WTC11 (cell line): Measurements from ENCODE around the gene RHOF. TPM values are rescaled to one million over a fixed set of nuclear protein-coding genes. Genes with fewer than 3 reads are reported as not detected.
A peak's percentile ranks its signal among the peaks of the same experiment; 100 is the strongest.

Experiments
- ATAC-seq: fragments of 200-7000 bp; cut with Tn5 transposase; 2 replicates; pipeline ENCODE4 v1.10.0; 2021; ENCODE audit warnings: mild to moderate bottlenecking, moderate library complexity
- CTCF ChIA-PET: fragments of 300-600 bp; sonication (Branson Sonifier 250); formaldehyde crosslinking; loops from one replicate; lab custom pipeline; 2021; ENCODE audit warnings: antibody characterized with exemption; lab: Charles Lee
- POLR2A ChIA-PET: fragments of 350-600 bp; sonication (Branson Sonifier 250); formaldehyde crosslinking; loops from one replicate; lab custom pipeline; 2021; ENCODE audit warnings: antibody characterized with exemption; lab: Charles Lee
- DNase-seq: peaks from one replicate; pipeline ENCODE4 v3.0.0; 2021; ENCODE audit warnings: low spot score
- H3K27ac Mint-ChIP-seq: 2 replicates; pipeline ENCODE4 v1.8.0; 2021; ENCODE audit warnings: mixed read lengths
- H3K27me3 Mint-ChIP-seq: 2 replicates; pipeline ENCODE4 v1.8.0; 2021; ENCODE audit warnings: low read depth, mild to moderate bottlenecking, moderate library complexity, mixed read lengths
- H3K36me3 Mint-ChIP-seq: 2 replicates; pipeline ENCODE4 v1.8.0; 2021; ENCODE audit warnings: mixed read lengths
- H3K4me1 Mint-ChIP-seq: 2 replicates; pipeline ENCODE4 v1.8.0; 2022; ENCODE audit warnings: mixed read lengths
- H3K4me3 Mint-ChIP-seq: 2 replicates; pipeline ENCODE4 v1.8.0; 2021; ENCODE audit warnings: mild to moderate bottlenecking, moderate library complexity, mixed read lengths
- H3K9me3 Mint-ChIP-seq: 2 replicates; pipeline ENCODE4 v1.8.0; 2021; ENCODE audit warnings: mixed read lengths
- CREM ChIP-seq: sonication (generic); formaldehyde crosslinking; IDR thresholded peaks from 2 replicates; pipeline ENCODE4 v1.8.1; 2022; ENCODE audit warnings: mild to moderate bottlenecking, missing genetic modification reagents, moderate library complexity
- ESRRA ChIP-seq: sonication (generic); formaldehyde crosslinking; IDR thresholded peaks from 2 replicates; pipeline ENCODE4 v1.8.1; 2022; ENCODE audit warnings: mild to moderate bottlenecking, missing genetic modification reagents, borderline replicate concordance
- ETV6 ChIP-seq: sonication (generic); formaldehyde crosslinking; IDR thresholded peaks from 2 replicates; pipeline ENCODE4 v1.8.1; 2022; ENCODE audit warnings: mild to moderate bottlenecking, missing genetic modification reagents
- KAT7 ChIP-seq: sonication (generic); formaldehyde crosslinking; IDR thresholded peaks from 2 replicates; pipeline ENCODE4 v1.8.1; 2023; ENCODE audit warnings: missing genetic modification reagents, mild to moderate bottlenecking, borderline replicate concordance
- NFE2L1 ChIP-seq: sonication (generic); formaldehyde crosslinking; IDR thresholded peaks from 2 replicates; pipeline ENCODE4 v1.8.1; 2023; ENCODE audit warnings: missing genetic modification reagents
- TEAD1 ChIP-seq: sonication (generic); formaldehyde crosslinking; IDR thresholded peaks from 2 replicates; pipeline ENCODE4 v1.8.0; 2022; ENCODE audit warnings: mild to moderate bottlenecking, missing genetic modification reagents
- ZNF121 ChIP-seq: sonication (generic); formaldehyde crosslinking; IDR thresholded peaks from 2 replicates; pipeline ENCODE4 v1.8.0; 2023; ENCODE audit warnings: missing genetic modification reagents
- ZNF317 ChIP-seq: sonication (generic); formaldehyde crosslinking; IDR thresholded peaks from 2 replicates; pipeline ENCODE4 v1.8.1; 2023; ENCODE audit warnings: low read depth, mild to moderate bottlenecking, moderate library complexity, missing genetic modification reagents, borderline replicate concordance
- total RNA-seq: library from RNA; stranded (reverse); gene quantifications from 3 replicates; pipeline ENCODE4 v1.2.3, GENCODE V29; 2021
- TF ChIP-seq, protein P1 (sequence below): sonication (generic); formaldehyde crosslinking; IDR thresholded peaks from 2 replicates; pipeline ENCODE4 v1.8.0; 2023; ENCODE audit warnings: mild to moderate bottlenecking, missing genetic modification reagents
- TF ChIP-seq, protein P2 (sequence below): sonication (generic); formaldehyde crosslinking; IDR thresholded peaks from 2 replicates; pipeline ENCODE4 v1.8.1; 2022; ENCODE audit warnings: low read depth, mild to moderate bottlenecking, moderate library complexity, missing genetic modification reagents, borderline replicate concordance
- TF ChIP-seq, protein P3 (sequence below): sonication (generic); formaldehyde crosslinking; IDR thresholded peaks from 2 replicates; pipeline ENCODE4 v1.8.0; 2022; ENCODE audit warnings: mild to moderate bottlenecking, missing genetic modification reagents
- TF ChIP-seq, protein P4 (sequence below): sonication (generic); formaldehyde crosslinking; IDR thresholded peaks from 2 replicates; pipeline ENCODE4 v1.8.1; 2023; ENCODE audit warnings: mild to moderate bottlenecking, missing genetic modification reagents, moderate library complexity
- TF ChIP-seq, protein P5 (sequence below): sonication (generic); formaldehyde crosslinking; IDR thresholded peaks from 2 replicates; pipeline ENCODE4 v1.8.1; 2023; ENCODE audit warnings: mild to moderate bottlenecking, missing genetic modification reagents, borderline replicate concordance
- TF ChIP-seq, protein P6 (sequence below): sonication (generic); formaldehyde crosslinking; IDR thresholded peaks from 2 replicates; pipeline ENCODE4 v1.8.1; 2022; ENCODE audit warnings: mild to moderate bottlenecking, missing genetic modification reagents, moderate library complexity, borderline replicate concordance
- TF ChIP-seq, protein P7 (sequence below): fragments of 250-450 bp; sonication (Bioruptor Pico); conservative IDR thresholded peaks from 2 replicates; pipeline ENCODE4 v1.9.0; 2021; ENCODE audit warnings: mild to moderate bottlenecking
- TF ChIP-seq, protein P8 (sequence below): fragments of 200-600 bp; IDR thresholded peaks from 2 replicates; pipeline ENCODE4 v1.8.0; 2022; ENCODE audit warnings: antibody characterized with exemption
- TF ChIP-seq, protein P9 (sequence below): sonication (generic); formaldehyde crosslinking; IDR thresholded peaks from 2 replicates; pipeline ENCODE4 v1.8.0; 2022; ENCODE audit warnings: mild to moderate bottlenecking, missing genetic modification reagents

Gene RHOF
- total RNA-seq, 1 experiment from 2014 or later = 45.3 TPM

DNA sequence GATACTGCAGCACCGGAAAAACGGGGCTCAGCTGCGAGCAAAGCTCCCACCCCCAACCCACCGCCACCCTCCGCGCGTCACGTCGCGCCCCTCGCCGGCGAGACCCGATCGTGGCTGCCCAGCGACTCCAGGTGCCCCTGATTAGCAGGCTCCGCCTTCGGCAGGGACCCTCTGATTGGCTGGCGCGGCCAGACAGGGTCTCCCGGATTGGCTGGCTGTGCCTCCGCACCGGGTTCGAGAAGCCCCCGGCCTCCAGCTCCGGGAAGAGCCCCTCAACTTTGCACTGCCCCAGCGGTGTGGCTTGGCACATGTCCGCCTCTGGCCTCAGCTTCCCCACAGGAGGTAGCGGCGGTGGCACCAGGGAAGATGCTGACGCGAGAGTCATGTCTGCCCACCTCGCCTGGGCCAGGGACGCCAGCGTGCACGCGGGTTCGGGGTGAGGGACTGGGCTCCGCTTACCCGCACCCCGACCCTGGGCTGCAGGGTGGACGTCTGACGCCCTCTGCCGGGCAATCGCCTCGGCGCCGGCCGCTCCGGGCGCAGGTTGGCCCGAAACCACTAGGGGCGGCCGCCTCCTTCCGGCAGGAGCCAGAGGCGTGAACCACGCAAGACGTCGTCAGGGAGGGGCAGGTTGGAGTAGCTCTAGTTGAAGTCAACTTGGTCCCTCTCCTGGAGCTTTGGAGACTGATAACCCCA, 498 bp upstream of the RHOF start (continued):
- TF ChIP-seq, protein P1, sequence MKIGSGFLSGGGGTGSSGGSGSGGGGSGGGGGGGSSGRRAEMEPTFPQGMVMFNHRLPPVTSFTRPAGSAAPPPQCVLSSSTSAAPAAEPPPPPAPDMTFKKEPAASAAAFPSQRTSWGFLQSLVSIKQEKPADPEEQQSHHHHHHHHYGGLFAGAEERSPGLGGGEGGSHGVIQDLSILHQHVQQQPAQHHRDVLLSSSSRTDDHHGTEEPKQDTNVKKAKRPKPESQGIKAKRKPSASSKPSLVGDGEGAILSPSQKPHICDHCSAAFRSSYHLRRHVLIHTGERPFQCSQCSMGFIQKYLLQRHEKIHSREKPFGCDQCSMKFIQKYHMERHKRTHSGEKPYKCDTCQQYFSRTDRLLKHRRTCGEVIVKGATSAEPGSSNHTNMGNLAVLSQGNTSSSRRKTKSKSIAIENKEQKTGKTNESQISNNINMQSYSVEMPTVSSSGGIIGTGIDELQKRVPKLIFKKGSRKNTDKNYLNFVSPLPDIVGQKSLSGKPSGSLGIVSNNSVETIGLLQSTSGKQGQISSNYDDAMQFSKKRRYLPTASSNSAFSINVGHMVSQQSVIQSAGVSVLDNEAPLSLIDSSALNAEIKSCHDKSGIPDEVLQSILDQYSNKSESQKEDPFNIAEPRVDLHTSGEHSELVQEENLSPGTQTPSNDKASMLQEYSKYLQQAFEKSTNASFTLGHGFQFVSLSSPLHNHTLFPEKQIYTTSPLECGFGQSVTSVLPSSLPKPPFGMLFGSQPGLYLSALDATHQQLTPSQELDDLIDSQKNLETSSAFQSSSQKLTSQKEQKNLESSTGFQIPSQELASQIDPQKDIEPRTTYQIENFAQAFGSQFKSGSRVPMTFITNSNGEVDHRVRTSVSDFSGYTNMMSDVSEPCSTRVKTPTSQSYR = peak; percentile 83
- TF ChIP-seq, protein P2, sequence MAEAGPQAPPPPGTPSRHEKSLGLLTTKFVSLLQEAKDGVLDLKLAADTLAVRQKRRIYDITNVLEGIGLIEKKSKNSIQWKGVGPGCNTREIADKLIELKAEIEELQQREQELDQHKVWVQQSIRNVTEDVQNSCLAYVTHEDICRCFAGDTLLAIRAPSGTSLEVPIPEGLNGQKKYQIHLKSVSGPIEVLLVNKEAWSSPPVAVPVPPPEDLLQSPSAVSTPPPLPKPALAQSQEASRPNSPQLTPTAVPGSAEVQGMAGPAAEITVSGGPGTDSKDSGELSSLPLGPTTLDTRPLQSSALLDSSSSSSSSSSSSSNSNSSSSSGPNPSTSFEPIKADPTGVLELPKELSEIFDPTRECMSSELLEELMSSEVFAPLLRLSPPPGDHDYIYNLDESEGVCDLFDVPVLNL (CRISPR knock-in tag) = peak; percentile 56; the same call in 1 of the 2 replicates
- TF ChIP-seq, protein P3, sequence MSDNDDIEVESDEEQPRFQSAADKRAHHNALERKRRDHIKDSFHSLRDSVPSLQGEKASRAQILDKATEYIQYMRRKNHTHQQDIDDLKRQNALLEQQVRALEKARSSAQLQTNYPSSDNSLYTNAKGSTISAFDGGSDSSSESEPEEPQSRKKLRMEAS (CRISPR knock-in tag) = peak; percentile 95
- no peak for TF ChIP-seq ZNF121 (CRISPR knock-in tag)
- TF ChIP-seq NFE2L1 = peak; percentile 70; the same call in 1 of the 2 replicates
- TF ChIP-seq, protein P4, sequence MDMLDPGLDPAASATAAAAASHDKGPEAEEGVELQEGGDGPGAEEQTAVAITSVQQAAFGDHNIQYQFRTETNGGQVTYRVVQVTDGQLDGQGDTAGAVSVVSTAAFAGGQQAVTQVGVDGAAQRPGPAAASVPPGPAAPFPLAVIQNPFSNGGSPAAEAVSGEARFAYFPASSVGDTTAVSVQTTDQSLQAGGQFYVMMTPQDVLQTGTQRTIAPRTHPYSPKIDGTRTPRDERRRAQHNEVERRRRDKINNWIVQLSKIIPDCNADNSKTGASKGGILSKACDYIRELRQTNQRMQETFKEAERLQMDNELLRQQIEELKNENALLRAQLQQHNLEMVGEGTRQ = no peak
- TF ChIP-seq KAT7 (CRISPR knock-in tag) = 0 out of 2 replicates have a peak, but pooled peaks have one; percentile 71
- TF ChIP-seq ETV6 (CRISPR knock-in tag) = peak; percentile 94
- TF ChIP-seq ZNF317 = no peak
- TF ChIP-seq, protein P5, sequence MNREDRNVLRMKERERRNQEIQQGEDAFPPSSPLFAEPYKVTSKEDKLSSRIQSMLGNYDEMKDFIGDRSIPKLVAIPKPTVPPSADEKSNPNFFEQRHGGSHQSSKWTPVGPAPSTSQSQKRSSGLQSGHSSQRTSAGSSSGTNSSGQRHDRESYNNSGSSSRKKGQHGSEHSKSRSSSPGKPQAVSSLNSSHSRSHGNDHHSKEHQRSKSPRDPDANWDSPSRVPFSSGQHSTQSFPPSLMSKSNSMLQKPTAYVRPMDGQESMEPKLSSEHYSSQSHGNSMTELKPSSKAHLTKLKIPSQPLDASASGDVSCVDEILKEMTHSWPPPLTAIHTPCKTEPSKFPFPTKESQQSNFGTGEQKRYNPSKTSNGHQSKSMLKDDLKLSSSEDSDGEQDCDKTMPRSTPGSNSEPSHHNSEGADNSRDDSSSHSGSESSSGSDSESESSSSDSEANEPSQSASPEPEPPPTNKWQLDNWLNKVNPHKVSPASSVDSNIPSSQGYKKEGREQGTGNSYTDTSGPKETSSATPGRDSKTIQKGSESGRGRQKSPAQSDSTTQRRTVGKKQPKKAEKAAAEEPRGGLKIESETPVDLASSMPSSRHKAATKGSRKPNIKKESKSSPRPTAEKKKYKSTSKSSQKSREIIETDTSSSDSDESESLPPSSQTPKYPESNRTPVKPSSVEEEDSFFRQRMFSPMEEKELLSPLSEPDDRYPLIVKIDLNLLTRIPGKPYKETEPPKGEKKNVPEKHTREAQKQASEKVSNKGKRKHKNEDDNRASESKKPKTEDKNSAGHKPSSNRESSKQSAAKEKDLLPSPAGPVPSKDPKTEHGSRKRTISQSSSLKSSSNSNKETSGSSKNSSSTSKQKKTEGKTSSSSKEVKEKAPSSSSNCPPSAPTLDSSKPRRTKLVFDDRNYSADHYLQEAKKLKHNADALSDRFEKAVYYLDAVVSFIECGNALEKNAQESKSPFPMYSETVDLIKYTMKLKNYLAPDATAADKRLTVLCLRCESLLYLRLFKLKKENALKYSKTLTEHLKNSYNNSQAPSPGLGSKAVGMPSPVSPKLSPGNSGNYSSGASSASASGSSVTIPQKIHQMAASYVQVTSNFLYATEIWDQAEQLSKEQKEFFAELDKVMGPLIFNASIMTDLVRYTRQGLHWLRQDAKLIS (CRISPR knock-in tag) = peak; percentile 76; the same call in 1 of the 2 replicates
- TF ChIP-seq TEAD1 = peak; percentile 12; the same call in 1 of the 2 replicates

DNA sequence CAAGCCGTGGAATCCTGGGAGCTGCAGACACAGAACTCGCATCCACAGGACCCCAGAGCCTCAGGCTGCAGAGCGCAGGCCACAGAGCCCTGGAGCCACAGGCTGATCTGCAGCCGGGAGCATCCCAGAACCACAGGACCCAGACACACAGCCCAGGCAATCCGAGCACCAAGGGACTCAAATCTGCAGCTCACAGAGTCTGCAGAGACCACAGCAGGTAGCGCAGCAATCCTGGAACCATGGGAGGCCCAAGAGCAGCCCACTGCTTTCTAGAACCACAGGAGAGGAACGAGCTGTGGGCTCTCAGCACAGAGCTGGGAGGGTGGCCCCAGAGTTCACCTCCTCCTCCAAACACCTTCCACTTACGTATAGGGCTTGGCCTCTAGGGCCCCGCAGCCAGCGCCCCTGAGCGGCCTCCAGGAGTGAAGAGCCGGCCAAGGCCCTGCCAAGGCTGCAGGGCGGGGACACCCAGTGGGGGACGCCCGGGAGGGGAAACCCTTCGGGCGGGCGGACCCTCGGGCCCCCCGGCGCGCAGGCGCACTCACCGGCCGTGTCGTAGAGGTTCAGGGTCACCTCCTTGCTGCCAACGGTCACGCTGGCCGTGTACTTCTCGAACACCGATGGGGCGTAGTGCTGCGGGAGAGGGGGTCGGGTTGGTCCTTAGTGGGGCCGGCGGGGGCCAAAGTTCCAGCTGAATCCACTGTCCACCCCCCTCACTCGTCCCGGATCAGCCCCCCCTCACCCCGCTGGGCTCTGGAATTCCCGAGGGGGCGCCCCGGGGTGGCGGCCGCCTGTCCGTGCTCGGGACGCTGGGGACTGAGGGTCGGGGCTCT, 665 bp downstream of the RHOF start:
- no peaks in the 10 kb centered on the region; the same call in 1 of the 2 replicates for H3K27me3 Mint-ChIP-seq
- peaks cover 4% of the 10 kb centered on the region; the same call in 1 of the 2 replicates for H3K36me3 Mint-ChIP-seq
- ChIA-PET POLR2A (interaction anchor here (1.1 to 11.7 kb wide), 4 partner anchors 10 to 216 kb away, joined by 4 to 161 read pairs (median 22); partner anchors contain the start of gene SETD1B), CTCF (interaction anchor here (0.8 to 12.5 kb wide), 14 partner anchors 14 to 497 kb away, joined by 3 to 532 read pairs (median 19); partner anchors contain the start of genes PSMD9 and SETD1B)
- no peak for ATAC-seq
- H3K27ac Mint-ChIP-seq = 0 out of 2 replicates have a peak overlapping the region, but pooled peaks have one; percentile 45
- H3K9me3 Mint-ChIP-seq = no peaks in the 10 kb centered on the region
- peaks cover 37% of the 10 kb centered on the region for H3K4me1 Mint-ChIP-seq
- peak overlapping the region; percentile 71 for H3K4me3 Mint-ChIP-seq
- DNase-seq = no peak
- TF ChIP-seq, protein P6, sequence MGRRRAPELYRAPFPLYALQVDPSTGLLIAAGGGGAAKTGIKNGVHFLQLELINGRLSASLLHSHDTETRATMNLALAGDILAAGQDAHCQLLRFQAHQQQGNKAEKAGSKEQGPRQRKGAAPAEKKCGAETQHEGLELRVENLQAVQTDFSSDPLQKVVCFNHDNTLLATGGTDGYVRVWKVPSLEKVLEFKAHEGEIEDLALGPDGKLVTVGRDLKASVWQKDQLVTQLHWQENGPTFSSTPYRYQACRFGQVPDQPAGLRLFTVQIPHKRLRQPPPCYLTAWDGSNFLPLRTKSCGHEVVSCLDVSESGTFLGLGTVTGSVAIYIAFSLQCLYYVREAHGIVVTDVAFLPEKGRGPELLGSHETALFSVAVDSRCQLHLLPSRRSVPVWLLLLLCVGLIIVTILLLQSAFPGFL (CRISPR knock-in tag) = no peak
- TF ChIP-seq, protein P7, sequence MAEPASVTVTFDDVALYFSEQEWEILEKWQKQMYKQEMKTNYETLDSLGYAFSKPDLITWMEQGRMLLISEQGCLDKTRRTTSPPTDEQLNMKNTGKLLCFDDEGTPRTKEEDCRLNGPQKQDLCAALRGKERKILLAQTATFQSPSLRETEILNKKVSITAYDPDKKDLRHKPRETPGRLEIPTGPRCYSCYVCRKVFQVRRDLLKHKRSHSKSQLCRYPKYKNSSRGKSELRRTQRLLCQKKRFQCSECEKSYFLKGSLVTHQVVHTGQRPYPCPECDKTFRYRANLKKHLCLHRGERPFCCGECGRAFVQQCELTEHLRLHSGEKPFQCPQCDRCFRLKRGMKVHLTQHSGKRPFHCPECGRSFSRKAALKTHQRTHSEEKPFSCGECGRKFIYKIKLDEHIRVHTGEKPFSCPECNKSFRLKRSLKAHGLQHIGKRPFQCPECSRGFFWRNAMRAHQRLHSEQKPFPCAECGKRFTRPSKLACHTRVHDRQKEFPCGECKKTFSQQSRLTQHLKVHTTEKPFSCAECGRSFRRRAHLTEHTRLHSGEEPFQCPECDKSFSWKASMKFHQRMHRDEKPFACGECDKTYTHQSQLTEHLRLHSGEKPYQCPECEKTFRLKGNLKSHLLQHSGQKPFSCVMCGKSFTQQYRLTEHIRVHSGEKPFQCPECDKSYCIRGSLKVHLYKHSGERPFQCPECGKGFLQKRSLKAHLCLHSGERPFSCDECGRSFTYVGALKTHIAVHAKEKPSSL (CRISPR knock-in tag) = no peak
- TF ChIP-seq, protein P8, sequence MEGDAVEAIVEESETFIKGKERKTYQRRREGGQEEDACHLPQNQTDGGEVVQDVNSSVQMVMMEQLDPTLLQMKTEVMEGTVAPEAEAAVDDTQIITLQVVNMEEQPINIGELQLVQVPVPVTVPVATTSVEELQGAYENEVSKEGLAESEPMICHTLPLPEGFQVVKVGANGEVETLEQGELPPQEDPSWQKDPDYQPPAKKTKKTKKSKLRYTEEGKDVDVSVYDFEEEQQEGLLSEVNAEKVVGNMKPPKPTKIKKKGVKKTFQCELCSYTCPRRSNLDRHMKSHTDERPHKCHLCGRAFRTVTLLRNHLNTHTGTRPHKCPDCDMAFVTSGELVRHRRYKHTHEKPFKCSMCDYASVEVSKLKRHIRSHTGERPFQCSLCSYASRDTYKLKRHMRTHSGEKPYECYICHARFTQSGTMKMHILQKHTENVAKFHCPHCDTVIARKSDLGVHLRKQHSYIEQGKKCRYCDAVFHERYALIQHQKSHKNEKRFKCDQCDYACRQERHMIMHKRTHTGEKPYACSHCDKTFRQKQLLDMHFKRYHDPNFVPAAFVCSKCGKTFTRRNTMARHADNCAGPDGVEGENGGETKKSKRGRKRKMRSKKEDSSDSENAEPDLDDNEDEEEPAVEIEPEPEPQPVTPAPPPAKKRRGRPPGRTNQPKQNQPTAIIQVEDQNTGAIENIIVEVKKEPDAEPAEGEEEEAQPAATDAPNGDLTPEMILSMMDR = no peak
- TF ChIP-seq, protein P9, sequence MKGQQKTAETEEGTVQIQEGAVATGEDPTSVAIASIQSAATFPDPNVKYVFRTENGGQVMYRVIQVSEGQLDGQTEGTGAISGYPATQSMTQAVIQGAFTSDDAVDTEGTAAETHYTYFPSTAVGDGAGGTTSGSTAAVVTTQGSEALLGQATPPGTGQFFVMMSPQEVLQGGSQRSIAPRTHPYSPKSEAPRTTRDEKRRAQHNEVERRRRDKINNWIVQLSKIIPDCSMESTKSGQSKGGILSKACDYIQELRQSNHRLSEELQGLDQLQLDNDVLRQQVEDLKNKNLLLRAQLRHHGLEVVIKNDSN (CRISPR knock-in tag) = no peak
- no peak for TF ChIP-seq CREM (CRISPR knock-in tag)
- no peak for TF ChIP-seq ESRRA
